Activated T-helper 2 cell treated with anti-CD3 and anti-CD28 coated beads, Interferon-gamma antibody, Interleukin-2, Interleukin-4, amounts not matched to agents 10 μg/mL and 5 μg/mL and 100 μg/mL, durations not matched to agents 14 hours and 24 hours and 36 hours (primary cell): ENCODE data around the gene CRKL. TPM values are rescaled to one million over a fixed set of nuclear protein-coding genes. Genes with fewer than 3 reads are reported as not detected.
"Not testable (repeated sequence)": the region's sequence is repeated elsewhere in the genome, so short reads cannot be mapped to it uniquely, and the experiment has no call there.

Experiments used
- DNase-seq: peaks from one replicate; pipeline ENCODE4 v3.0.0; 2021; ENCODE audit warnings: low spot score
- H3K27ac Mint-ChIP-seq: one replicate; pipeline ENCODE4 v1.8.0; 2021; ENCODE audit warnings: mixed read lengths
- H3K27me3 Mint-ChIP-seq: one replicate; pipeline ENCODE4 v1.8.0; 2021; ENCODE audit warnings: low read depth, mixed read lengths
- H3K36me3 Mint-ChIP-seq: one replicate; pipeline ENCODE4 v1.8.0; 2021; ENCODE audit warnings: low read depth, mixed read lengths
- H3K4me1 Mint-ChIP-seq: one replicate; pipeline ENCODE4 v1.8.0; 2021; ENCODE audit warnings: low read depth, mixed read lengths
- H3K4me3 Mint-ChIP-seq: one replicate; pipeline ENCODE4 v1.8.0; 2021; ENCODE audit warnings: low read depth, mild to moderate bottlenecking, moderate library complexity, mixed read lengths
- H3K9me3 Mint-ChIP-seq: one replicate; pipeline ENCODE4 v1.8.0; 2021; ENCODE audit warnings: mixed read lengths
- intact Hi-C: fragments of 100-400 bp; cut with micrococcal nuclease; formaldehyde crosslinking; loops from one replicate; pipeline ENCODE4 v1.15.1; 2023
- total RNA-seq: library from RNA; stranded (reverse); gene quantifications from 2 replicates; pipeline ENCODE4 v1.2.3, GENCODE V29; 2022

Gene CRKL
- total RNA-seq, 1 donor from 2014 or later: 79.2 TPM

- H3K27me3 Mint-ChIP-seq, H3K9me3 Mint-ChIP-seq, H3K27ac Mint-ChIP-seq, DNase-seq, H3K4me3 Mint-ChIP-seq, intact Hi-C loops: not testable (repeated sequence)
- Mint-ChIP-seq H3K36me3 (peaks cover 65% of the 10 kb centered on the region), H3K4me1 (peaks cover 43% of the 10 kb centered on the region)
Measured at GRCh38 chr22:20942203-20942902, 25.1 kb downstream of the CRKL start.

GRCh38 chr22:20943104-20943933, 26.1 kb downstream of the CRKL start:
- Mint-ChIP-seq H3K4me3 (no peak overlapping the region), H3K27ac (no peak overlapping the region), H3K36me3 (peaks cover 65% of the 10 kb centered on the region), H3K27me3 (no peaks in the 10 kb centered on the region), H3K9me3 (no peaks in the 10 kb centered on the region), H3K4me1 (peaks cover 43% of the 10 kb centered on the region)
- no peak for DNase-seq
- intact Hi-C loops: no loop called here

GRCh38 chr22:20944042-20944441, 26.8 kb downstream of the CRKL start:
- intact Hi-C loops: no loop called here
- H3K4me1 Mint-ChIP-seq: peaks cover 43% of the 10 kb centered on the region
- no peak overlapping the region for H3K27ac Mint-ChIP-seq
- H3K36me3 Mint-ChIP-seq: peaks cover 63% of the 10 kb centered on the region
- DNase-seq: no peak
- no peak overlapping the region for H3K4me3 Mint-ChIP-seq
- no peaks in the 10 kb centered on the region for H3K27me3 Mint-ChIP-seq
- no peaks in the 10 kb centered on the region for H3K9me3 Mint-ChIP-seq

- intact Hi-C loops: no loop called here
- peak overlapping the region; percentile 33 for H3K27ac Mint-ChIP-seq
- no peaks in the 10 kb centered on the region for H3K9me3 Mint-ChIP-seq
- no peaks in the 10 kb centered on the region for H3K27me3 Mint-ChIP-seq
- no peak for DNase-seq
- peaks cover 62% of the 10 kb centered on the region for H3K36me3 Mint-ChIP-seq
- H3K4me3 Mint-ChIP-seq: no peak overlapping the region
- peaks cover 44% of the 10 kb centered on the region for H3K4me1 Mint-ChIP-seq
Measured at GRCh38 chr22:20945578-20945934, 28.3 kb downstream of the CRKL start.

GRCh38 chr22:20946080-20946986, 29.1 kb downstream of the CRKL start:
- no peak for DNase-seq
- intact Hi-C loops: no loop called here
- no peak overlapping the region for H3K4me3 Mint-ChIP-seq
- peaks cover 61% of the 10 kb centered on the region for H3K36me3 Mint-ChIP-seq
- H3K27ac Mint-ChIP-seq: no peak overlapping the region
- H3K4me1 Mint-ChIP-seq: peaks cover 39% of the 10 kb centered on the region
- no peaks in the 10 kb centered on the region for H3K9me3 Mint-ChIP-seq
- H3K27me3 Mint-ChIP-seq: no peaks in the 10 kb centered on the region

DNA sequence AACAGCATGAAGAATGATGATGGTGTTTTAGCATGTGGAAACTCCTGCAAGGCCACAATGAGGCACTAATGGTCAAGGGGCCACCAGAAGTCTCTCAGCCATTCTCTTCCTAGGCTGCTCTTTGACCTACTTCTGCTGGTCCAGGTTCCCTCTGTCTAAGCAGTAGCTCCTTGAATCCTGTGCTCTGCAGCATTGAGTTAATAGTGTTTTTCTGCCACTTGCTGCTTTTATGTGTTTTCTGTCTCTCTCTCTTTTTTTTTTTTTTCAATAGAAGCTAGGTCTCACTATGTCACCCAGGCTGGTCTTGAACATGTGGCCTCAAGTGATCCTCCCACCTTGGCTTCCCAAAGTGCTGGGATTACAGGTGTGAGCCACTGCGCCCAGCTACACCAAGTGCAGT, 29.8 kb downstream of the CRKL start:
- Mint-ChIP-seq H3K4me3 (no peak overlapping the region), H3K27ac (no peak overlapping the region), H3K4me1 (peaks cover 39% of the 10 kb centered on the region), H3K27me3 (no peaks in the 10 kb centered on the region), H3K36me3 (peaks cover 58% of the 10 kb centered on the region), H3K9me3 (no peaks in the 10 kb centered on the region)
- no peak for DNase-seq
- intact Hi-C loops: no loop called here

DNA sequence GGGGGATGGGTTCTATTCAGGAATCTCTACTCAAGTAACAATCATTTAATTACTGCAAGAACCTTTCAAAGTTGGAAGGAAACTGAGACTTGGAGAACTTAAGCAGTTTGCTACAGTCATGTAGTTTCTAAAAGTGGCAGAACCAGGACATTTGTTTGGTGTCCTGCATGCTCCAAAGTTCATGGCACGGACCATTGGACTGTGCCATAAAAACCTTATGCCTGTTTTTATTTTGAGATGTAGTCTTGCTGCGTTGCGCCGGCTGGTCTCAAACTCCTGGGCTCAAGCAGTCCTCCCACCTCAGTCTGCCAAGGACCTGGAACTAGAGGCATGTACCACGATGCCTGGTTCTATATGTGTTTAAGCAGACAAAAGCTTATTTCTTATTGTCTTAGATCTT, 31.2 kb downstream of the CRKL start:
- no peak for DNase-seq
- intact Hi-C loops: no loop called here

GRCh38 chr22:20948989-20949388, 31.8 kb downstream of the CRKL start:
- no peak for DNase-seq
- H3K4me3 Mint-ChIP-seq: no peak overlapping the region
- peaks cover 62% of the 10 kb centered on the region for H3K36me3 Mint-ChIP-seq
- H3K27ac Mint-ChIP-seq: no peak overlapping the region
- intact Hi-C loops: no loop called here
- H3K27me3 Mint-ChIP-seq: no peaks in the 10 kb centered on the region
- no peaks in the 10 kb centered on the region for H3K9me3 Mint-ChIP-seq
- H3K4me1 Mint-ChIP-seq: peaks cover 29% of the 10 kb centered on the region

More for the DNA sequence above, 31.2 kb downstream of the CRKL start:
- Mint-ChIP-seq H3K27me3 (no peaks in the 10 kb centered on the region), H3K27ac (no peak overlapping the region), H3K36me3 (peaks cover 60% of the 10 kb centered on the region), H3K9me3 (no peaks in the 10 kb centered on the region), H3K4me3 (no peak overlapping the region), H3K4me1 (peaks cover 33% of the 10 kb centered on the region)

GRCh38 chr22:20949698-20950183, 32.5 kb downstream of the CRKL start:
- Mint-ChIP-seq H3K27ac (no peak overlapping the region), H3K4me1 (peaks cover 29% of the 10 kb centered on the region), H3K4me3 (no peak overlapping the region), H3K36me3 (peaks cover 65% of the 10 kb centered on the region), H3K27me3 (no peaks in the 10 kb centered on the region), H3K9me3 (no peaks in the 10 kb centered on the region)
- intact Hi-C loops: no loop called here
- DNase-seq: no peak

GRCh38 chr22:20951151-20951931, 34.1 kb downstream of the CRKL start:
- intact Hi-C loops: no loop called here
- Mint-ChIP-seq H3K36me3 (peaks cover 56% of the 10 kb centered on the region), H3K27ac (no peak overlapping the region), H3K27me3 (peaks cover 2% of the 10 kb centered on the region), H3K4me1 (peaks cover 20% of the 10 kb centered on the region), H3K9me3 (no peaks in the 10 kb centered on the region), H3K4me3 (no peak overlapping the region)
- DNase-seq: no peak

GRCh38 chr22:20951932-20952380, 34.7 kb downstream of the CRKL start:
- Mint-ChIP-seq H3K4me3 (no peak overlapping the region), H3K27me3 (peaks cover 6% of the 10 kb centered on the region), H3K27ac (no peak overlapping the region), H3K9me3 (no peaks in the 10 kb centered on the region), H3K36me3 (peaks cover 51% of the 10 kb centered on the region), H3K4me1 (peaks cover 16% of the 10 kb centered on the region)
- intact Hi-C loops: no loop called here
- no peak for DNase-seq
